ENCODE data around the gene CYB5R4.
A peak's percentile ranks its signal among the peaks of the same experiment; 100 is the strongest.

CYB5R4 gene

DNA sequence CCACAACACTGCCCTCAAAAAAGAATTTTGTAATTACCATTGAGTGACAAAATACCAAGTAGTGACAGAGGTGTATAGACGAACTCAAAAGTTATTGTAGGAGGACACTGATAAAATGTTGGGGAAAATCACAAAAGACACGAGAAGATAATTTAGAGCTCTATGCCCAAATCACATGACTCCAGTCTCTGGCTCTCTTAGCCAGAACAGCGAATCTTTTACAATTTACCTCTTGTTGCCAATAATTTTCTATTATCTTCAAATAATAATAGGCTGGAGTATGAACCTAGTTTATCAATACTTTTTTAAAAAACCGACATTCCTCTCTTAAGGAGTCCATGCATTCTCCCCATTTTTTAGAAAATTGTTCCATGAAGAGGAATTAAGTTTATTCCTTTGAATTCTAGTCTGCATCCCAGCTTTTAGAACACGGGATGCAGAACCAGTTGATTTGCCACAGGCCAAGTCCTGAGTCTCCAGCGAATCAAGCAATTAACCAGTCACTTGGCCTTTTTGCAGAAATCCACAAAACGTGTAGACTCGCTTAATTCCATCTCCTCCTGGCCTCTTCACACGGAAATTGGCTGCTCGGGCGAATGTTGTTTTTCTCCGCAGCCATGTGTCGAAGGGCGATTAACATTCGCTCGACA is 6.8 kb upstream of the CYB5R4 start:
- no peak for TF ChIP-seq JUND (IDR thresholded peaks at IDR 0.05; ENCODE audit: low read depth)
- DNase-seq (ENCODE audit: low read depth in 1 of 2, low spot score in 1 of 2), result no peak
- in situ Hi-C loops (cut with HindIII; ENCODE audit: low pct_unique_long_range_greater_than_20kb, low sequenced_read_pairs), result no loop called here

GRCh38 chr6:83853178-83854000 is 6.1 kb upstream of the CYB5R4 start, which contains the start of gene RIPPLY2:
Gene RIPPLY2, plus strand, starts transcription at chr6:83853360. Its CDS starts 57 bp downstream, at chr6:83853417.
- DNase-seq (ENCODE audit: low read depth in 1 of 2, low spot score in 1 of 2), result peak in 1 of 2 experiments; percentile 24
- in situ Hi-C loops (cut with HindIII; ENCODE audit: low pct_unique_long_range_greater_than_20kb, low sequenced_read_pairs), result no loop called here
- no peak for TF ChIP-seq JUND (IDR thresholded peaks at IDR 0.05; ENCODE audit: low read depth)

DNA sequence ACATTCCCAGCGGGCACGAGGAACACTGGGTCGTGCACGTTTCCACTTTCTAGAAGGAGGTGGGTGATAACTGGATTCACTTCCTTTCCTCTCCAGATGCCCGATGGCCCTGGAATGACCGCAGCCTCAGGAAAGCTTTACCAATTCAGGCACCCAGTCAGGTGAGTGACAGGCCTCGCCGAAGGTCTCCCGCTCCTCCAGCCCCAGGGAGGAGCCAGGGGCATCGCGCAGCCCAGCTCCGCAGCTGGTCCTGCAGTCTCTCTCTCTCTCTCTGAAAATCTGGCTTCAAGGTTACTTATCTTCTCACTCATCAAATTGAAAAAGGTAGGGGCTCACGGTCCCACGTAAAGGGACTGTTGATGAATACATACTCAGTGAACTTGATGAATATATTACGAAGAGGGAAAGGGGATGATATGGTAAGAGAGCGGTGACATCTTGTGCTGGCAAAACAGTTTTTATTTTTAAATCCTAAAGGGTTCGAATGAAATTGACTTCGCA is 5.4 kb upstream of the CYB5R4 start:
- TF ChIP-seq JUND (IDR thresholded peaks at IDR 0.05; ENCODE audit: low read depth), result no peak
- in situ Hi-C loops (cut with HindIII; ENCODE audit: low pct_unique_long_range_greater_than_20kb, low sequenced_read_pairs), result no loop called here
- DNase-seq (ENCODE audit: low read depth in 1 of 2, low spot score in 1 of 2), result no peak

DNA sequence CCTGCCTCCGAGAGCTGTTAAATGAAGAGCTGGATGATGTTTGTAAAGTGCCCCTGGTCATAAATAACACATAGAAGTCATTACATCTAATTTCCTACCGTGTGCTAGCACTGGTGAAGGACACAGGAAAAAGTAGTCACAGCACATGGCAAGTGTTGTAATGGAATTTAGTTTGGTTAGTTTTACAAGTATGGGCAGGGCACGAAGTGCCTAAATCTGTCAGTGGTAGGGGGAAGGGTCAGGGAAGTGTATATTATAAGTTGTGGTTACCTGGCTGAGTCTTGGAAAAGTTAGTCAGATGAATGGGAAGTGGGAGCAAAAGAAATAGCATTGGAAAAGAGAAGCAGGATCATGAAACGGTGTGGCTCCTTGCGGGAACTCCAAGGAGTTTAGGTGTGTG is 4.7 kb upstream of the CYB5R4 start:
- DNase-seq (ENCODE audit: low read depth in 1 of 2, low spot score in 1 of 2), result no peak
- in situ Hi-C loops (cut with HindIII; ENCODE audit: low pct_unique_long_range_greater_than_20kb, low sequenced_read_pairs), result no loop called here
- no peak for TF ChIP-seq JUND (IDR thresholded peaks at IDR 0.05; ENCODE audit: low read depth)

- in situ Hi-C loops (cut with HindIII; ENCODE audit: low pct_unique_long_range_greater_than_20kb, low sequenced_read_pairs), result no loop called here
- DNase-seq (ENCODE audit: low read depth in 1 of 2, low spot score in 1 of 2), result no peak
- no peak for TF ChIP-seq JUND (IDR thresholded peaks at IDR 0.05; ENCODE audit: low read depth)
Observed at GRCh38 chr6:83860359-83860755, 868 bp downstream of the CYB5R4 start.

DNA sequence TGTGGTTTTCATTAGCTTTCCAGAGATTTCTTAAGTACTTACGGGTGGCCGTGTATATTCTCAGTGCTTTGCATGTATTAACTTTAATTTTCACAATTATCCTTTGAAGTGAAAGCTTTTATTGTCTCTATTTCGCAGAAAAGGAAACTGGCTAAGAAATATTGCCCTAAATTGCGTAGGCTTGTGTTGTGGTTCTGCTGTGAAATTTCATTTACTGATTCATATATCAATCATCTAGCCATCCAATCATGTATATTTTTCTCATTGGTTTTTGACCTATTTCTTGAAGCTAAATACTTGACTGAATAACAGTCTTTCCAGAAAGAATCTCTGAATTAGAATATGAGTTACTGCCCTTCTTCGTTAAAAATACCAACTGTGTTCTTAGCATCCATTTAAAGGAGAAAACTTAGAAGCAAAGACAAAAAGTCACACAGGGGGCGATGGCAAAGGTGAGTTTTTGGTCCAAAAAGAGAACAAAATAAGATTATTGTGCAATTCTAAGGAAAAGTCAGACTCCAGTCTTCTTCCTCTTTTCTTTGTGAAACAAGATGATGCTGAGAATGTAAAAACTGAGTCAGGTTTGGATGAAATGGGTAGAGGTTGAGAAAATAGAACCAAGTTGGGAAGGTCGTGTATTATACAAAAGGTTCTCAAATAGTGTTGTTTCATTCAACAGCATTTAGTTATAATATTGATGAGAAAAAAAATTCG is 1.4 kb downstream of the CYB5R4 start:
- in situ Hi-C loops (cut with HindIII; ENCODE audit: low pct_unique_long_range_greater_than_20kb, low sequenced_read_pairs), result no loop called here
- DNase-seq (ENCODE audit: low read depth in 1 of 2, low spot score in 1 of 2), result no peak
- no peak for TF ChIP-seq JUND (IDR thresholded peaks at IDR 0.05; ENCODE audit: low read depth)

- no peak for TF ChIP-seq JUND (IDR thresholded peaks at IDR 0.05; ENCODE audit: low read depth)
- DNase-seq (ENCODE audit: low read depth in 1 of 2, low spot score in 1 of 2), result no peak
- in situ Hi-C loops (cut with HindIII; ENCODE audit: low pct_unique_long_range_greater_than_20kb, low sequenced_read_pairs), result no loop called here
Observed at GRCh38 chr6:83862776-83863471, 3.4 kb downstream of the CYB5R4 start.

DNA sequence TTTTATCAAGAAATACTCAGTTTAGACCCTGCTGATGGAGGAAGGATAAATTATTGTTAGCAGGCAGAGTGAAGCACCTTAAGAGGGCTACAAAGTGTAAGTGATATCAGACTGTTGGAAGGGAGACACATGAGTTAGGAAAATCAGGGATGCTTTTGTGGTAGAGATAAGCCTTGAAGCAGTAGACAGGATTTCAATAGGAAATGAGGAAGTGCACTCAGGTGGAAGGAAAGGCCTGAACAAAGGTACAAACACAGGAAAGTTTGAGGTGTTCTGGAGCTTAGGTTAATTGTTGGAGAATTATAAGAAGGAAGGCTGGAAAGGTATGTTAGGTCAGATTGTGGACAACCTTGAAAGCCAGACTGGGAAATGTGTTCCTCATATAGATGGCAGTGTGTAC is 7.6 kb downstream of the CYB5R4 start:
- in situ Hi-C loops (cut with HindIII; ENCODE audit: low pct_unique_long_range_greater_than_20kb, low sequenced_read_pairs), result no loop called here
- no peak for DNase-seq (ENCODE audit: low read depth in 1 of 2, low spot score in 1 of 2)
- no peak for TF ChIP-seq JUND (IDR thresholded peaks at IDR 0.05; ENCODE audit: low read depth)

DNA sequence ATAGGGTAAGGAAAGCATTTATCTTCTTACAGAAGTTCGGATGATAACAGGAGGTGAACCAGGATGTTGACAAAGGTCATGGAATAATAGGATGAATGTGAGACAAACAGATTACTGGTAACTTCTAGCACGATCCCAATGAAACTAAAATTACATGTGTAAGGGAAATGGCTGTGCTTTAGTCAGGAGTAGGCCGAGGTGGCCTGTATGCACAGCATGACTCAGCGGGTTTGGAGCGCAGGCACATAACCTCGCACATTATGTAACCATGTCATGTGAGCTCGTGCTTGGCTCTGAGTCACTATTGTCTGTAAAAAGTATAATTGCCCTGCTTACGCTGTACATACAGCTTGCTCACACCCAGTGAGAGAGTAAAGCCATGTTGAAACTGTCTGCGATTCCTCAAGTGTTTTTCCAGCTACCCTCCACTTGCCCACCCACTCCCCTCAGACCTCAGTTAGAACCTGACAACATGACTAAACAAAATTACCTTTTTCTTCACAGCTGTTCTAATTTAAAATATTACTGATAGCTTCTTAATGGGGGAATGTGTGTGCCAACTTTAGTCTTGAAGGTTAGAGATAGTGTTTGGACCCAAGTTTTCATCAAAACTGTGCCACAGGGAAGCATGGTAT is 8.2 kb downstream of the CYB5R4 start:
- in situ Hi-C loops (cut with HindIII; ENCODE audit: low pct_unique_long_range_greater_than_20kb, low sequenced_read_pairs), result no loop called here
- DNase-seq (ENCODE audit: low read depth in 1 of 2, low spot score in 1 of 2), result peak in 1 of 2 experiments; percentile 23
- TF ChIP-seq JUND (IDR thresholded peaks at IDR 0.05; ENCODE audit: low read depth), result no peak

GRCh38 chr6:83868639-83869038 is 9.2 kb downstream of the CYB5R4 start:
- in situ Hi-C loops (cut with HindIII; ENCODE audit: low pct_unique_long_range_greater_than_20kb, low sequenced_read_pairs), result no loop called here

GRCh38 chr6:83870649-83871048 is 11.2 kb downstream of the CYB5R4 start:
- no peak for DNase-seq (ENCODE audit: low read depth in 1 of 2, low spot score in 1 of 2)
- in situ Hi-C loops (cut with HindIII; ENCODE audit: low pct_unique_long_range_greater_than_20kb, low sequenced_read_pairs), result no loop called here
- TF ChIP-seq JUND (IDR thresholded peaks at IDR 0.05; ENCODE audit: low read depth), result no peak

More at GRCh38 chr6:83868639-83869038, 9.2 kb downstream of the CYB5R4 start:
- no peak for DNase-seq (ENCODE audit: low read depth in 1 of 2, low spot score in 1 of 2)
- no peak for TF ChIP-seq JUND (IDR thresholded peaks at IDR 0.05; ENCODE audit: low read depth)

All from T47D (cell line).